Osteocyte (in vitro differentiated cells): ENCODE measurements around the gene FBXO44. TPM values are rescaled to one million over a fixed set of nuclear protein-coding genes. Genes with fewer than 3 reads are reported as not detected.

Experiments used
- DNase-seq: peaks from one replicate; pipeline ENCODE4 v3.0.0; 2021; ENCODE audit warnings: mixed read lengths; ENCODE audit not compliant: unreplicated experiment; ENCODE audit errors: extremely low spot score
- H3K27ac Mint-ChIP-seq: one replicate; pipeline ENCODE4 v1.8.0; 2021; ENCODE audit warnings: mild to moderate bottlenecking, mixed read lengths; ENCODE audit not compliant: unreplicated experiment
- H3K27me3 Mint-ChIP-seq: one replicate; pipeline ENCODE4 v1.8.0; 2021; ENCODE audit warnings: mixed read lengths; ENCODE audit not compliant: unreplicated experiment
- H3K36me3 Mint-ChIP-seq: one replicate; pipeline ENCODE4 v1.8.0; 2021; ENCODE audit warnings: mixed read lengths; ENCODE audit not compliant: unreplicated experiment
- H3K4me1 Mint-ChIP-seq: one replicate; pipeline ENCODE4 v1.8.0; 2021; ENCODE audit warnings: mixed read lengths; ENCODE audit not compliant: unreplicated experiment
- H3K4me3 Mint-ChIP-seq: one replicate; pipeline ENCODE4 v1.8.0; 2021; ENCODE audit warnings: mild to moderate bottlenecking, moderate library complexity, mixed read lengths; ENCODE audit not compliant: unreplicated experiment
- H3K9me3 Mint-ChIP-seq: one replicate; pipeline ENCODE4 v1.8.0; 2021; ENCODE audit warnings: mixed read lengths; ENCODE audit not compliant: unreplicated experiment
- total RNA-seq: library from RNA; stranded (reverse); gene quantifications from 2 replicates; pipeline ENCODE4 v1.2.1, GENCODE V29; 2021
- TF ChIP-seq, protein P1 (sequence below): fragments of 200-600 bp; sonication (generic); IDR thresholded peaks from 2 replicates; pipeline ENCODE4 v1.5.0; 2021; ENCODE audit warnings: antibody characterized with exemption, mild to moderate bottlenecking, moderate library complexity

FBXO44 gene
- total RNA-seq, 1 donor from 2014 or later, result 27.7 TPM

DNA sequence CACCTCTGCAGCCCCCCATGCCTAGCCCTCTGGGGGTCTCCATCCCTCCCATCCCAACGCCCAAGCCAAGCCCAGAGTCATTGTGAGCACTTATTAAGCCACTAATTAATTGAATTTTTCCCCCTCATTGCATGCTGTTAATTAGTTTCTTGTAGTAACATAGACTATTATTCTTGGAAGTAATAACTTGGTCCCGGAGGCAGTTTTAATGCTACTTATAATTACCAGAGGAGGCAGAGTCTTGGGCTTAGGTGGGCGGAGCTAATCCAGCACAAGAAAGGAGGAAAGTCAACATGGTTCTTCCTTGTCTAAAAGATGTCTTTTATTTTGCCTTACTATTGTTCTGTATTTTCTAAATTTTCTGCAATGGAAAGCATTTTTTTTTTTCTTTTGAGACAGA lies 28.1 kb upstream of the FBXO44 start:
- H3K4me1 Mint-ChIP-seq, result no peaks in the 10 kb centered on the region
- no peaks in the 10 kb centered on the region for H3K9me3 Mint-ChIP-seq
- H3K27me3 Mint-ChIP-seq, result peaks cover 9% of the 10 kb centered on the region
- TF ChIP-seq, protein P1, sequence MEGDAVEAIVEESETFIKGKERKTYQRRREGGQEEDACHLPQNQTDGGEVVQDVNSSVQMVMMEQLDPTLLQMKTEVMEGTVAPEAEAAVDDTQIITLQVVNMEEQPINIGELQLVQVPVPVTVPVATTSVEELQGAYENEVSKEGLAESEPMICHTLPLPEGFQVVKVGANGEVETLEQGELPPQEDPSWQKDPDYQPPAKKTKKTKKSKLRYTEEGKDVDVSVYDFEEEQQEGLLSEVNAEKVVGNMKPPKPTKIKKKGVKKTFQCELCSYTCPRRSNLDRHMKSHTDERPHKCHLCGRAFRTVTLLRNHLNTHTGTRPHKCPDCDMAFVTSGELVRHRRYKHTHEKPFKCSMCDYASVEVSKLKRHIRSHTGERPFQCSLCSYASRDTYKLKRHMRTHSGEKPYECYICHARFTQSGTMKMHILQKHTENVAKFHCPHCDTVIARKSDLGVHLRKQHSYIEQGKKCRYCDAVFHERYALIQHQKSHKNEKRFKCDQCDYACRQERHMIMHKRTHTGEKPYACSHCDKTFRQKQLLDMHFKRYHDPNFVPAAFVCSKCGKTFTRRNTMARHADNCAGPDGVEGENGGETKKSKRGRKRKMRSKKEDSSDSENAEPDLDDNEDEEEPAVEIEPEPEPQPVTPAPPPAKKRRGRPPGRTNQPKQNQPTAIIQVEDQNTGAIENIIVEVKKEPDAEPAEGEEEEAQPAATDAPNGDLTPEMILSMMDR, result no peak
- no peak overlapping the region for H3K27ac Mint-ChIP-seq
- no peak overlapping the region for H3K4me3 Mint-ChIP-seq
- no peaks in the 10 kb centered on the region for H3K36me3 Mint-ChIP-seq
- no peak for DNase-seq

DNA sequence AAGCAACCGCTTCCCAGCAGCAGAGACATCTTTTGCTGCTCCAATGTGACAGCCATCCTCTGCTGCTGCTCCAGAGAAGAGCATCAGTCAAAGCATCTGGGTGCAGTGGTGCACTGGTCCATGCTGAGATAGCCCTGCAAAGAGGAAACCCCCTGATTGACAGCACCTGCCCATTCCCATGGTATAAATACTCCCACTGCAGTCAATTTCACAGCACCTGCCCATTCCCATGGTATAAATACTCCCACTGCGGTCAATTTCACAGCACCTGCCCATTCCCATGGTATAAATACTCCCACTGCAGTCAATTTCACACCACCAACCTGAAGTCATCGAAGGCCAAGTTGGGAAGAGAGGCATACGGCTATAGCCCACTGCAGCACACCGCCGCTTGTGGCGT lies 25.9 kb upstream of the FBXO44 start:
- Mint-ChIP-seq H3K4me3 (no peak overlapping the region), H3K4me1 (no peaks in the 10 kb centered on the region), H3K27me3 (peaks cover 9% of the 10 kb centered on the region), H3K36me3 (no peaks in the 10 kb centered on the region), H3K9me3 (no peaks in the 10 kb centered on the region), H3K27ac (no peak overlapping the region)
- no peak for DNase-seq
- TF ChIP-seq, protein P1, result no peak

DNA sequence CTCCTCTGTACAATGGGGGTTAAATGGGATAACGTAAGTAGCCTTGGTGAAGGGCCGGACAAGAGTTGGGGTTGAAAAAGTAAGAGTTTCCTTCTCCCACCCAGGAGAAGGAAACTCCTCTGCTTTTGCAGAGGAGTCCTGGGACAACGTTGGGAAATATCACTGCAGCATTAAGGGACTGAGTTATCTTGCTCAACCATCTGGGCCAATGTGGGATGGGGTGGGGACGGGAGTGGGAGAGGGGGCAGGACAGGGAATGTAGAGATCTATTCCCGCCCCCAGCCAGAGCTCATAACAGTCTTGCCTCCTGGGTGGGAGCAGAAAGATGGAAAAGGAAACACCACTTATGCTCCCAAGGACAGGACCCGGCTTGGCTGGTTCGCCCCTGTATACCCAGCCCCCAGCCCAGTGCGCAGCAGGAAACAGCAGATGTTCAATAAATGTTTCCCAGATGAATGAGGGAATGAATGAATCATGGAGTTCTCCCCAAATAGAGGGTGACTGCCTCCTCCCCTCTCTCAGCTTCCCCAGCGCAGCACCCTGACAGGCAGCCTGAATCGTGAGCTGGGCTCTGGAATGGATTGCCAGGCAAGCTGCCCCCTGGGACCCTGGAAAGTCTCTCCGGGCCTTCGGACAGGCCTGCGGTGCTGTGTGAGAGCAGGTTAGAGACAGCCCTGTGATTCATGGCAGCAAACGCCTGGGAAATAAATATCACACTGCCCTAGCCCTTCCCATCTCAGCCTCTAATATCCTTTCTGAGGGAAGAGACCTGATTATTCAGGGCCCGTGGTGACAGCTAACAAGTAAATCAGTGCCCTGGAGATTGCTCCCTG lies 25.3 kb upstream of the FBXO44 start:
- Mint-ChIP-seq H3K4me3 (no peak overlapping the region), H3K27me3 (peaks cover 9% of the 10 kb centered on the region), H3K9me3 (no peaks in the 10 kb centered on the region), H3K36me3 (no peaks in the 10 kb centered on the region), H3K27ac (no peak overlapping the region), H3K4me1 (no peaks in the 10 kb centered on the region)
- TF ChIP-seq, protein P1, result no peak
- DNase-seq, result no peak

DNA sequence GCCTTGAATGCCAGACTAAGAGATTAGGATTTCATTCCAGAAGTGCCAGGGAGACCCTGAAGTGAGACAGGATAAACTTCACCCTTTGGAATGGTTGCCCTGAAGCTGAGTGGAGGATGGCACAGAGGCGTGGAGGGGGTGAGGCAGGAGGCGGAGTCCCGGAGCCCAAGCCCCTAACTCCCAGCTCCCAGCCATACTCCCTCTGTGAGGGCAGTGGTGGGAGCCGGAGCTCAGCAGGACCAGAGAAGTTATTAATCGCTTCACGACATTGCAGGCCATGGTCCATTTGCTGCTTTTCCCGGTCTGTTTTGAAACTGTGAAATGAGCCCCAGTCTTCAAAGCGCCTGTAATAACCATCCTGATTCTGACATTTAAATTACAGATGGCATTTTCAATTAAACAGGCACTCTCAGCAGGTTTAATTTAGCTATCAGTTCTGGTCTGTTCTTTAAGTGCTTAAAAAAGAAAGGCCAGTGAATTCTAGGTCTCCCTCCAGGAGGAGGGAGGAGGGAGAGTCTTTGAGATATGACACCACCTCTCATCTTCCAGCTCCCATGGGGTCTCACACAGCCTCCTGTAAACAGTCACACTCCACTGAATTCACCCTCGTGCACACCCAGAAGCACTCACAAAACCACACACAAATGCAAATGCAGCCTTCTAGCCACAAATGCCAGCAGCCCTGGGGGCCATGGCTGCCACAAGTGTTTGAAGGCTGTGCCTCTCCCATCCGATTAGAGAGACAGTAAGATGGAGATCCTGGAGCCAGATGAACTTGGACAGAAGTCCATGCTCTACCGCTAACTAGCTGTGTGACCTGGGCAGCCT lies 20.1 kb upstream of the FBXO44 start:
- no peaks in the 10 kb centered on the region for H3K36me3 Mint-ChIP-seq
- H3K27me3 Mint-ChIP-seq, result peaks cover 9% of the 10 kb centered on the region
- no peak overlapping the region for H3K27ac Mint-ChIP-seq

More for the DNA sequence above, 20.1 kb upstream of the FBXO44 start:
- TF ChIP-seq, protein P1, result no peak
- DNase-seq, result no peak
- Mint-ChIP-seq H3K4me1 (peaks cover 2% of the 10 kb centered on the region), H3K4me3 (no peak overlapping the region), H3K9me3 (no peaks in the 10 kb centered on the region)
